ENCODE results near the gene IL10.

Gene IL10

DNA sequence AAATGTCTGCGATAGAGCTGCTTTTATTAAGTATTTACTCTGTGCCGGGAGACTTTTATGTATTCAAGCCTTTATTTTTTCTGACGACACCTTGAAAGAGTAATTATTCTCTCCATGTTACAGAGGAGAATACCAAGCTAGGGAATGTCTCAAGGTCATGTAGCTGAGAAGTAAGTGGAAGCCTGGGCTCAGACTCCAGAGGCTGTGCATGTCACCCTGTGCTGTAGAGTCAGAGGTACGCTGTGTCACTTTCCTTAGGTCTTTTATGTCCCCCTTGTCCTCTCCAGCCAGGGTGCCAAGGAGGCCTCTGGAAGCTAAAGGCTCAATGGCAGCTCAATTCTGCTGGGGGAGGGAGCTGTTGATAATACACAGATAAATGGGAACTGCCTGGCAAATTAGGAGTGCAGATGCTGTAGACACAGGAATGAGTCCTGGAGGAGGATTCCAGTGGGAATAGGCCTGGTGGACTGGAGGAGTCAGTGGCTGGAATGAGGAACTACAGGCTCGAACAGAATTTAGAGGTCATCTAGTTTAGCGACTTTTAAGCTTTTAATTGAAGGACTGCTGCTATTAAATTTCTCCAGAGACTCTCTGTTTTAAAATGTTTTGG lies 11.0 kb downstream of the IL10 start:
- no peak for DNase-seq

DNA sequence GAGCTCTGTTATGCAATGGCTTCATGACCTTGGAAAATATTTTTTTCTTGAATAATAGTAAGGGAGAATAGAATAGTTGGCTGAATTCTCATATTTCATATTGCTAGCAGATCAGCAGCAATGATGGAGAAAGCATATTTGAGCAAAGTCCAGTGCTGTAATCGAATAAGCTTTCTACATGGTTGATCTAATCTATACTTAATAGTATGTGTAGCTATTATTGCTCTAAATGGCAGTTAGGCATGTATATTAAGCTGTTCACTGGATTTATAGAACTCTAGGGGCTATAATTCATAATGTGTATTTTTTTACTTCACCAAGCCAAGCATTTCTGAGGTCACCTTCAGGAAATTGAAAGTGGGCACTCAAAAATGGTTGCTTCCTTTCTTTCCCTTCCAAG lies 11.7 kb downstream of the IL10 start:
- no peak for DNase-seq

DNA sequence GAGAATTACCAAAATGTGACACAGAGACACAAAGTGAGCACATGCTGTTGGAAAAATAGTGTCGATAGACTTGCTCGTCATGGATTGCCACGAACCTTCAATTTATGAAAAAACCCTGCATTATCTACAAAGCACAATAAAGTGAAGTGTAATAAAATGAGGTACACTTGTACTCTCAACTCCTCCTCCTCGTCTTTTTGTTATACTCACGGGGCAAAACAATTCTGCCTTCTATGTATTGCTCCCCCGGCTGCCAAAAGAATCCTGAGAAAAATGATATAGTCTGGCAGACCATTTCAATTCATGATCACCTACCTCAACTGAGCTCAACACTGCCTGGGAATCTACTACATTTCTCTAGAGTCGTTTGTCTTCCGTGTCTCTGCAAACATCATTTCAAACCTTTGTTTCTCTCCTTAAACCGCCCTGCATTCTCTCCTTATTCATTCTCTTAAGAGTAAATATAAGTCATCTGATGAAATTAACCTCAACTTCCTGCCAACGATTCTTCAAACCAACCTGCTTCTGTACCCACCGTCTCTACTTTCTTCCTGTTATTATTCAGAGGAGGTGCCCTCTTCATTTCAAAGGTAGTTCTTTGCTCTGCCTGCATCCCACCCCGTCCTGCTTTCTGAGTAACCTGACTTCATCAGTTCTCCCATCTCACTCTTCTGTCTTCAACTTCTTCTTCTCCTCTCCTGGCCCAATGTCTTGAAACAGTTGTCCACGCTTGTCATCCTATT lies 14.6 kb downstream of the IL10 start:
- DNase-seq: no peak

DNA sequence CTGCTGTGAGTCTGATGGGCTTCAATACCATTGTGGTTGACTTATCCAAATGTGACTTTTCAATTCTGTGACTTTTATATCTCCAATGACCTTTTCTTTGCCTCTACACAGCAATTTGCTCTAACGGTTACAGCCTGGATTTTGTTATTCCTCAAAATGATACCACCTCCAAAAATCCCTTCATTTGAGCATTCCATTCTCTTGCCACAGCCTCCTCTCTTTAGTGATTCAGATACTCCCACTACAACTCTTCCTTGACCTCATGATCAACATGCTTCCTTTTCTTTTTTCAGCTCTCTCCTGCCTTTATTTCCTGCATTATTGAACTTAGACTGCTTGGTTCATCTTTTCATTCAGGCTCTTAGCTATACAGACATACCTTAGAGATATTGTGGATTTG lies 18.3 kb downstream of the IL10 start:
- DNase-seq: no peak

DNA sequence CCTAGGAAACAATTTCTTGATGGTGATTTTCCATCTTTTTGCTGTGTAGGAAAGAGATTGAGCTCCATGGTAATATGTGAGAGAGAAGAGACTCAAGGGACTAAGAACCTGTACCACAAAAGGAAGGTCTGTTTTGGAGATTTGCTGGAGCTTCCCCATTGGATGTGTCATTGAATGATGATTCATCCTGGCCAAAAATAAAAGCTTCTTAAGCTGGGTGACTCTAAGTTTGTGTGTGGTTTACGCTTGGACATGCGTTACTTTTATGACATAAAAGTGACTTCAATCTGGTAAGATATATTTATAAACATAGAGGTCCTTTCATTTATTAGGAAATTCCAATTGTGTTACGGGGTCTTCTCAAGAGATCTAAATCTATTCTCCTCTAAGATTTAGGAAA lies 19.2 kb downstream of the IL10 start:
- DNase-seq: no peak

DNA sequence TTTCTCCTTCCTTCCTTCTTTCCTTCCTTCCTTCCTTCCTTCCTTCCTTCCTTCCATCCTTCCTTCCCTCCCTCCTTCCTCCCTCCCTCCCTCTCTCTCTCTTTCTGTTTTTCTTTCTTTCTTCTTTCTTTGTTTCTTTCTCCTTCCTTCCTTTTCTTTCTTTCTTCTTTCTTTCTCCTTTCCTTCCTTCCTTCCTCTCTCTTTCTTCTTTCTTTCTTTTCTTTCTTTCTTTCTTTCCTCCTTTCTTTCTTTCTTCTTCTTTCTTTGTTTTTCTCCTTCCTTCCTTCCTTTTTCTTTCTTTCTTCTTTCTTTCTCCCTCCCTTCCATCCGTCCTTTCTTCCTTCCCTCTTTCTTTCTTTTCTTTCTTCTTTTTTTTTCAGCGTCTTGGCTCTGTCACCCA lies 19.8 kb downstream of the IL10 start:
- DNase-seq: no peak

DNA sequence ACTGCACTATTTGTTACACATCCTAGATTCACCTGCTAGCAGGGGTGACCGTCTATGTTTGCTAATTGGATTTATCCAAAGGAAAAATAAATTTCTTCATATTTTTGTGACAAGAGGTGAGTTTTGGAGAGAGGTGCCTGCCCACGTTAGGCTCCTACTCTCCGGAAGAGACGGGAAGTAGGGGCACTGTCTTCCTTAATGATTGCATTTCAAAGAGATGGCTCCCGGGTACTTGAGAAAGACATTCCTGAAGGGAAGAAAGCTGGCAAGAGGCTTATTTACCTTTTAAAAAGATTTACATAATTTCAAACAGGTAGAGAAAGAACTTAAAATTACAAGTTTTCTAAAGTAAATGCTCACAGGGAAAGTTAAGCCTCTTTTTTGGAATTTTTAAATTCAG lies 20.4 kb downstream of the IL10 start:
- no peak for DNase-seq

DNA sequence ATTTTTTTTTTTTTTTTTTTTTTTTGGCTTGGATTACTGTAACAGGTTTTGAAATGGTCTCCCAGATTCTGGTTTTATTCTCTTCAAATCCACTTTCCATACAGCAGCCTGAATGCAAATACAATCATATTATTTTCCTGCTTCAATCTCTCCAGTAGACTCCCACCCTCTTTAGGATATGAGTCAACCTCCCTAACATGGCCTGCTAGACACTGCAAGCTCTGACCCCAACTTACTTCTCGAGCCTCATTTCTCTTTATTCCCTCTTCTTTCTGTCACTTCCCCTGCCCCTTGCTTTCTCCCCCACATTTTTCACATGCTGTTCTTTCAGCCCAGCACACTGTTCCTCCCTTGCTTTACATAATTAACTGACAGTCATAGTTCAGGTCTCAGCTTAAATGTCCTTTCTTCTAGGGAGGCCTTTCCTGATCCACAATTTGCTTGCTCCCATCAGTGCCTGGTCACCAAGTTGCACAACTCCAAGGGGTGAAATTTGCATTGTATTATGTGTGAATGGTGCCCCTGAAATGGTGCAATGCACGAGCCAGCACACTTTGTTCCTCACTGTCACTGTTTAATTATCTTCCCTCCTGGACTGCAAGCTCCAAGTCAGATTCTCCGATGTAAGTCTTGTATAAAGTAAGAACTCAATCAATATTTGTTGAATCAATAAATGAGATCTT lies 23.8 kb downstream of the IL10 start:
- DNase-seq: no peak

DNA sequence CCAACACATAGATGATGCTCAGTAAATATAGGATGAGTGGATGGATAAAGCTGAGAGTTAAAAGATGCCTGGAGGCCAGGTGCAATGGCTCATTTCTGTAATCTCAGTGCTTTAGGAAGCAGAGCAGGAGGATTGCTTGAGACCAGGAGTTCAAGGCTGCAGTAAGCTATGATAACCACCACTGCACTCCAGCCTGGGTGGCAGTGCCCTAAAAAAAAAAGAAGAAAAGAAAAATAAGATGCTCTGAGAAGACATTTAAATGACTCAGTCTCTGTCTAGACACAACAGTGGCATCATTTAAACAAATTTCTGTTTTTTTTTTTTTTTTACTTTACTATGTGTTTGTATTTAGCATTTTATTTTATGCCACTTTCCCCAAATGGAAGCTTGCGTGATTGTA lies 27.0 kb downstream of the IL10 start:
- no peak for DNase-seq

DNA sequence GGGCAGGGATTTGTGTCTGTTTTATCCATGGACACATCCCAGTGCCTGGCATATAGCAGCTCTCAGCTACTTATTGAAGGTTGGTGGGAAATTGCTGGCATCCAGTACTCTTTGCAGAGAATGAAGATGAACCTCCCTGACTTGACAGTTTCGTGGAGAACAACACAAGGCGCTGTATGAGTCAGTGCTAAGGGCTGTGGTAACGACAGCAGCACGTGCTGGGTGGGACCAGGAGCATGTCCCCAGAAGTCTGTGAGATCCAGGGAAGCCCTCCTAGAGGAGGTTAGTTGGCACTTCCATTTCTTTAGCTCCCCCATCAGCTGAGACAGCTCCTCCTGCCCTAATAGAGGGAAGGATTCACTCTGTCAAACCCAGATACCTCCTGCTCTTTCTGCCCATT lies 27.6 kb downstream of the IL10 start:
- peak; percentile 48 for DNase-seq

DNA sequence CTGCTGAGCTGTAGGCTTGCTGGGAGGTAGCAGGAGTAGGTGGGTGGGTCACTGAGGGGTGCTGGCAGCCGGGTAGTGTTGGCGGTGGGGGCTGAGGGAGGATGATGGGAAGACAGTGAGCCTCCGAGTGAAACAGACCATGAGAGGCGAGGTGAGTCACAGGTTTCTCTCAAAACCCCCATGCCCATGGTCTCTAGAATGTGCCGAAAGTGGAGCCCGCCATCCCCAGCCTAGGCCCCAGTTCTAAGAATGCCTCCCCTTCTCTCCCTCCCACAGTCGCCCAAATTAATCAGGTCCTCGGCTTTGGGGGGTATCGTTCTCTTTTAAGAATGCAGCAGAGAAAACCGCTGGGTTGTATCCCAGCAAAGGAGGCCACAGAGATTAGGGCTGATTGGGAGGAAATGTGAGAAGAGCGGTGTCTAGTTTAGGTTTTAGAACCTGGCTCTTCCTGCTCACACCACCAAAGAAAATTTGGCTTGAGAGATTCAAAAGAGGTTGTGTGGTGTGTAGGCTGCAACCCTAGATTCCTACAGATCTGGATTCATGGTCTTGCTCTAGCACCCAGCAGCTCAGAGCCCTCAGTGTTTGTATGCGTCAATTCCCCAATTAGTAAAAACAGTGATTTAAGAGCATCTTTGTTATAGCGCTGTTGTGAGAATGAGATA lies 29.4 kb downstream of the IL10 start:
- peak; percentile 47 for DNase-seq

DNA sequence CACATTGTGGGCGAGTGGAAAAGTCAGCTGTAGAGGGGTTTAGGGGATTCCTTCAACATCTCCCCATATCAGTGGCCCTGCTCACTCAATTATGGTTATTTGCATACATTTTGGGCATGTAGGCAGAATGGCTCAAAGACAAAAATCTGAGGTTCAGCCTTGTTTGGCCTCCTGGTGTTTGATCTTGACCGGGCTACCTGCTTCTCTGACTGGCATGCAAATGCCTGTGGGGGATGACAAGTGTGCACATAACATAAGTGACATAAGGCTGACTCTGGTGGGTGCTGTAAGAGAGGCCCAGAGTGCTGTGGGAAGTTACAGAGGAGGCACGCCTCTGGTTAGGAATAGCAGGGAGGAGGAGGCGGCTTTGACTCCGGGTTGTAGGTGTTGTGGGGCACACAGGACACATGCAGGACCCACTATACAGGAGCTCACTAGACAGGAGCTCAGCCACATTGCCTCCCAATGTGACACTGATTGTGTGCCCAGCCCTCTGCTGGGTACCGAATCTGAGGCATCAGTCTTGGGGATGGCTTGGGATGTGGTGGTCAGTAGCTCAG lies 31.1 kb downstream of the IL10 start:
- no peak for DNase-seq

DNA sequence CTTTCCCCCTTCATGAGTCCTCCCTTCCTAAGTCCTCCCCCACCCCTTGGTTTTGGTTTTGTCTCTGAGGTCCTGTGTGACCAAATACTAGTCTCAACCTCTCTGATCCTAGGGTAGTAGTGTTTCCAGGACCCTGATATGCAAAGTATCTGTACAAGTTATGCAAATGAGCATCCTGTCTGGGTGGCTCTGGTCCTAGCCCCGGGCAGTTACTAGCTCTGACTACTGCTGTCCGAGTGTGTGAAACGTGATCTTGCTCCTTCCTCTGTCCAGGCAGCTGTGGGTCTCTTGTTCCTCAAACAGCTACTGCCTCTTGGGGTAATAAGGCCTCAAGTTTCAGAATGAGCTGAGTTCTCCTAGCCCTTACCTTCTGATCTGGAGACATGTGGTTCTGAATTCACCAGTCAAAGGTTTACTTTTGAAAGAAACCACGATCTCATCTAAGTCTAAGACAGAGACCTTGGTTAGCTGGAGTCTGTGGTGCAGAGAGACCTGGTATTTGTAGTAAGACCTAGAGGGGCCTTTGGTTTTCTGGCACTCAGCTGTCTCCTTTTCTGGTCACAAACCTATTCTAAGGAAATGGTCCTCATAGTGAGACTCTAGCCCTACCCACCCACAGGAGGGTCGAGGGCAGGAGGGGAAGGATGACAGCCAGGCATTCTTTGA lies 32.8 kb downstream of the IL10 start:
- DNase-seq: peak; percentile 47

DNA sequence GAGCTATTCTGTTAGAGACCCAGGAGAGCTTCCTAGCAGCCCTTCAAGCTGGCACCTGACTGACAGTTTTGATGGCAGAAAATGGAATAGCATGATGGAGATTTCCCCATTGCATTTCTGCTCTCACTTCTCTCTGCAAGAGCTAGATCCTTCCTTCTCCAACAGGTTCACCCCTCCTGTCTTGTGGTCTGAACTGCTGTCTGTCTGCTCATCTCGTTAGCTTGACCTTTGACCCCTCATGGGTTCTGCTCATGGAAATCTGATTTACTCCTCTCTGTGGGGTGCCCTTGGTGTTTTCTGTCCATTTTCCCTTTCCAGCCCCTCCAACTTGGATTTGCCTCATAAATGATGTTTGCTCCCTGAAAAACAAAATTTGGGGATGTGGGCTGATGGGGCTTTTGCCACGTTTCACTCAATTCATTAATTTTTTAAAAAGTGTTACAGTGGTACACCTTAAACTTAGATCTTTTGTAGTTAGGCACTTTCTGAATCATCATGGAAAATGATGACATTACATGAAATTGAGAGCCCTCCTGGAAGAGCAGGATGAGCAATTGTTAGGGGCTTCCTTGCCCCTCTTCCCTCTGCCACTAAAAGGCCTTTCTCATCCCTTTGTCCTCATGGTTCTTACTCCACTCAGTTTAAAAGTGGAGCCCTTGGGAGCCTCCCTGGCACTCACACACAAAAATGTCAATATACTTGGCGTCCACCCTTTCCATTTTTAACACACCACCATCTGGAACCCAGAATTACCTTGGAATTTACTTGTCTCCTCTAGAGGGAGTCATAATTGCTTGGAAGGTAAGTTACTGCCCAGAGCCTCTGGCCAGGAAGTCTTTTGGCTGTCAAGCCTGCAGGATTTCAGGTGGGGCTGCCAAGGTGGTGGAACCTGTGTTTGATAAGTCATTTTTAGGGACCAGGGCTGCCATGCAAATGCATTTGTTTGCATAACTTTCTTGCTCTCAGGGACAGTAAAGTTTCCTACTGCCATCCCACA lies 33.6 kb downstream of the IL10 start:
- no peak for DNase-seq

DNA sequence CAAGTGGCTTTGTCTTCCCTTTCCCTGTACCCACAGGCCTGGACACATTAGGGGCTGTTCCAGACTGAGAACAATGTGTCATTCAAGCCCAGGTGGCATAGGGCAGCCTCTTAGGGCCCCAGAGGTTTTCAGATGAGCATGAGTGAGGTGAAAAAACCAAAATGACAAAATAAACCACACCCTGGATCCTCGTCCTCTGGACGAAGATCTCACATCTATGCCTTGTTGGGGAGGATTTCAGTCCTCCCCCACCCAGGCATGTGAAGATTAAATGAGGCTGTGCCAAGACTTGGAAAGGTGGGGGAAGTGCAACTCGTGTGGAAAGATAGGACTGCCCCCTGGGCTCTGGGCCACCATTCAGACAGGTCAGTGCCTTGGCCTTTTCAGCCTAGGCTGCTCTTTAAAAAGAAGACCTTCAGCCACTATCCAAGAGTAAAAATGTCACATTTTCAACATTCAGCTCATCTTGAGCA lies 34.5 kb downstream of the IL10 start:
- DNase-seq: no peak

DNA sequence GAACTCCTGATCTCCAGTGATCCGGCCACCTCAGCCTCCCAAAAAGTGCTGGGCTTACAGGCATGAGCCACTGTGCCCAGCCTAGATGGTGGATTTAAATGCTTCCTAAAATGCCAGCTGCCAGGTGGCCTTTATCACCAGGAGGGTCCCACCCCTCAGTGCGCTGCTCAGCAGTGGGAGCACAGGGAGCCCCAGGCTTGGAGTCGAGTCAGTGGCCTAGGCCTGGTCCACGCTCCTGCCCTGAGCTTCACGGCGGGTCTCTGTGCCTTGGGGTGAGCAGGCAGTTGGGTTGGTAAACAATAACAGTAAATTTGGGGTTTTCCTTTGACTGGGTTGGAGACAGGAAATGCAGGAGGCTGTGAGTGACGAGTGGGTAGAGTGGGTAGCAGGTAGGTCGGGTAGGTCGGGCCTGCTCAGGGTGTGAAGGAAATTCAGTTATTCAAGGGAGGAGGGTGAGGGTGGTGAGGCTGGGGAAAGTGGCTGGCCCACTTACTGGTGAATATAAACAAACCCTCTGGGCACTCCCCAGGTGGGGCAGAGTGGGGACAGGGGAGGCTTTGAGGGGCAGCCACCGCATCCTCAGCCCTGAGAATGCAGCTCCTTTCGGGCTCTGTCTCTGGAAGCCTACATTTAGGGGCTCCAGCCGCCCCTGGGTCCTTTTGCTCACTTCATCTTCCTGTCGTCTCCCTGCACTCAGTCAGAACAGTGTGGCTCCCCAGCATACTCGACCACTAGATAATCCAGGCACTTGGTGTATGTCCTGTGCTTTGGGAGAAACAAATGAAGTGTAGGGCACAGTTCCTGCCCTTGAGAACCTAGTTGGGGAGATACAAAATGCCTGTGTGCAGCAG lies 35.2 kb downstream of the IL10 start:
- DNase-seq: no peak

DNA sequence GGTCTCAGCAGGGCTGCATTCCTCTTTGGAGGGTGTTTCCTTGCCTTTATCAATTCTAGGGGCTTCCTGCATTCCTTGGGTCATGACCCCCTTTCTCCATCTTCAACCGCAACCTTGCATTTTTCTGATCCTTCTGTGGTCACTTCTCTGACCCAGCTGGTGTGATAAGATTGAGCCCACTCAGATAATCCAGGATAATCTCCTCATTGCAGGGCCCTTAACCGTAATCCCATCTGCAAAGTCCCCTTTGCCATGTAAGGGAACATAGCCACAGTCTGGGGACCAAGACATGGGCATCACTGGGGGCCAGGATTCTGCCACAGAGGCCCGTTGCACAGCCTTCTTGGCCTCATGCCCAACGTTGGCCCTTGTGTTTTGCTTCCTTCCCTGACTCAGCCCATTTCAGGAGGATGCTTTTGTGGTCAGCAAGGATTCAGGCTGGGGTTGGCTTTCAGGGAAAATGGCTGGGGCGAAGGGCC lies 36.7 kb downstream of the IL10 start:
- DNase-seq: no peak

DNA sequence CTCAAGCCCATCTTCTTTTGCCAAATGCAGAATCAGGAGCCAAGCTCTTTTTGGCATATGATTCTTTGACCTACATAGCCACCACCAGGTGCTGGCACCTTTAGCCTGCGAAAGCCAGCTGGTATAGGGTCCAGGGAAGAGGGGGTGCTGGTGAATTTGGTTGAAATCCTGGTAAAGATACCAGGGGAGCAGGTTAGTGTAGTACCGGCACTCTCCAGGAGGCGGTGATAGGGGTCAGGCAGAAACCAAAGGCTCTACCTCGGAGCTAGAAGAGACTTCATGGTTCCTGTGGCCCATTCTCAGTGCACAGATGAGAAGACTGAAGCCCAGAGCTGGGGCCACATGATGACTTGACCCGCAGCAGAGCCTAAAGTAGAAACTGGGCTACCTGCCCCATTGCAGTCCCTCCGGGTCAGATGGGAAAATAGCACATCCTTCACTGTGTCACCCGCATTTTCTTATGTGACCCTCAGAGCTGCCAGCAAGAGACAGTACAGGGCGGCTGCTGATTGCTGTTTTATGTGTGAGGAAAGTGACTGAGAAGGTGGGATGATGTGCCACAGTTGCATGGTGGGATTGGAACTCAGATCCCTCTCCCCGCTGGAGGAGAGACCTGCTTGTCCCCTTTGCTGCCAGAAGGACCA lies 37.7 kb downstream of the IL10 start:
- peak; percentile 86 for DNase-seq

DNA sequence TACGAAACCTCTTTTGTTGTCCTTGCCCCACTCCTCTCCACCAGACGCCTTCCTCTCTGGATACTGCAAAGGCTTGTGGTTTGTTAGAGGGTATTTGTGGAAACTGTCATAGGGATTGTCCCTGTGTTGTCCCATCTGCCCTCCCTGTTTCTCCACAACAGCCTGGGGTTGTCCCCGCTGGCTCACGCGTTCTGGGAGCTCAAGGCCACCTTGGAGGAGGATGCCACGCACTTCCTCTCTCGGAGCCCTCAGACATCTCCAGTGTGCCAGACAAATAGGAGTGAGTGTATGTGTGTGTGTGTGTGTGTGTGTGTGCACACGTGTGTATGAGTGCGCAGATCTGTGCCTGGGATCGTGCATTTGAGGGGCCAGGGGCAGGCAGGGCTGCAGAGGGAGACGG lies 39.3 kb downstream of the IL10 start:
- no peak for DNase-seq

DNA sequence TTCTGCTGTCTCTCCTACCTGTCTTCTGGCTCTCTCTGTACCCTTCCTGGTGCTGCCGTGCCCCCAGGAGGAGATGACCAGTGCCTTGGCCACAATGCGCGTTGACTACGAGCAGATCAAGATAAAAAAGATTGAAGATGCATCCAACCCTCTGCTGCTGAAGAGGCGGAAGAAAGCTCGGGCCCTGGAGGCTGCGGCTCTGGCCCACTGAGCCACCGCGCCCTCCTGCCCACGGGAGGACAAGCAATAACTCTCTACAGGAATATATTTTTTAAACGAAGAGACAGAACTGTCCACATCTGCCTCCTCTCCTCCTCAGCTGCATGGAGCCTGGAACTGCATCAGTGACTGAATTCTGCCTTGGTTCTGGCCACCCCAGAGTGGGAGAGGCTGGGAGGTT lies 39.8 kb downstream of the IL10 start:
- no peak for DNase-seq

All from stimulated activated CD4-positive, alpha-beta T cell treated with anti-CD3 and anti-CD28 coated beads, Interleukin-15, amount 100 ng/mL, for 24 hours (primary cell).